D721Med (cell line): ENCODE measurements around the gene CDH2.
A peak's percentile ranks its signal among the peaks of the same experiment; 100 is the strongest.

ENCODE experiments used
- DNase-seq: peaks from one replicate; pipeline ENCODE4 v3.0.0; 2011; ENCODE audit warnings: low spot score; ENCODE audit not compliant: insufficient read length
- FAIRE-seq: peaks from 2 replicates; lab custom pipeline; 2011; peaks lifted over from hg19 to GRCh38; lab: Jason Lieb, UNC
- TF ChIP-seq, protein P1 (sequence below): IDR thresholded peaks from 2 replicates; pipeline ENCODE4 v1.5.1; 2012; ENCODE audit warnings: mild to moderate bottlenecking, control low read depth; ENCODE audit not compliant: insufficient read depth; ENCODE audit errors: missing control alignments

CDH2 gene

DNA sequence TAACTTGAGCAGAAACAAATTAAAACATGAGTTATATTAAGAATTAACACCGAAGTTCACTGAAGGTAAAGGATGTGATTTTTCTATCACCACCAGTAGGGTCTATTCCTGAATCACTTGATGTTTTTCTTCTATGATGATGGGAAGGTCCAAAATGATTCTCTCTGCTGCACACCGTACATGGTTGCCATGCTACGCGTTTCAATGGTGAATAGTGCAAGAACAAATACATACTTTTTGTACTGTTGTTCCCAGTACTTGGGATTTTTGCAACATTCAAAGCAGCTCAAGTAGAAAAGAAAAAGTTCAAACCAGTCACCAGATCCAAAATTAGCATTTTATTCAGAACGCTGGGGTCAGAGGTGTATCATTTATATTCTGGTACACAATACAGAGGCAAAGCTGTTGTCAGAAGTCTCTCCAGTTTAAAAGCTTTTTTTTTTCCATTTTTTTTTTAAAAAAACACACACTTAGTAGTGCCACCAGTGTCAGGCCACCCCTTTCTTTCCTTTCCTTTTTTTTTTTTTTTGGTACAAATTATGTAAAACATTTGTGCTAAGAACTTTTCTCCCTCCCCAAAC is 226.2 kb downstream of the CDH2 start:
- DNase-seq, result no peak
- TF ChIP-seq, protein P1, sequence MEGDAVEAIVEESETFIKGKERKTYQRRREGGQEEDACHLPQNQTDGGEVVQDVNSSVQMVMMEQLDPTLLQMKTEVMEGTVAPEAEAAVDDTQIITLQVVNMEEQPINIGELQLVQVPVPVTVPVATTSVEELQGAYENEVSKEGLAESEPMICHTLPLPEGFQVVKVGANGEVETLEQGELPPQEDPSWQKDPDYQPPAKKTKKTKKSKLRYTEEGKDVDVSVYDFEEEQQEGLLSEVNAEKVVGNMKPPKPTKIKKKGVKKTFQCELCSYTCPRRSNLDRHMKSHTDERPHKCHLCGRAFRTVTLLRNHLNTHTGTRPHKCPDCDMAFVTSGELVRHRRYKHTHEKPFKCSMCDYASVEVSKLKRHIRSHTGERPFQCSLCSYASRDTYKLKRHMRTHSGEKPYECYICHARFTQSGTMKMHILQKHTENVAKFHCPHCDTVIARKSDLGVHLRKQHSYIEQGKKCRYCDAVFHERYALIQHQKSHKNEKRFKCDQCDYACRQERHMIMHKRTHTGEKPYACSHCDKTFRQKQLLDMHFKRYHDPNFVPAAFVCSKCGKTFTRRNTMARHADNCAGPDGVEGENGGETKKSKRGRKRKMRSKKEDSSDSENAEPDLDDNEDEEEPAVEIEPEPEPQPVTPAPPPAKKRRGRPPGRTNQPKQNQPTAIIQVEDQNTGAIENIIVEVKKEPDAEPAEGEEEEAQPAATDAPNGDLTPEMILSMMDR, result no peak
- FAIRE-seq, result peak; percentile 32

DNA sequence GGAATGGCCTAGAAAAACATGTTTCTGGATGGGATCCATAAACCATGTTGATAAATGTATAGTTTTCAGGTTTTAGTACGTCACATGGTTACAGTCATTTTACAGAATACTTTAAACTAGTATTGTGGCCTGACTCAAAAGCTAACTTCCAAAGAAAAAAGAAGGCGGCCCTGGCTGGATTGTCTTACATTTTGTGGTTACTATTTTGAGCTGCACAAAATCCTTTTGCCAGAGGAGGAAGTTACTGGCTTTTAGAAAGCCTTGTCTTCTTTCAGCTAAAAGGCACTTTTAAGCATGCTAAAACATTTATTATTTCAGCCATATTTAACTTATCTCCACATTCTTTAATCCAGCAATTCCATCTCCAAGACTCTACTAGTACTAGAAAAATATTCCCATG is 227.9 kb downstream of the CDH2 start:
- FAIRE-seq, result no peak
- no peak for DNase-seq
- TF ChIP-seq, protein P1, result no peak

DNA sequence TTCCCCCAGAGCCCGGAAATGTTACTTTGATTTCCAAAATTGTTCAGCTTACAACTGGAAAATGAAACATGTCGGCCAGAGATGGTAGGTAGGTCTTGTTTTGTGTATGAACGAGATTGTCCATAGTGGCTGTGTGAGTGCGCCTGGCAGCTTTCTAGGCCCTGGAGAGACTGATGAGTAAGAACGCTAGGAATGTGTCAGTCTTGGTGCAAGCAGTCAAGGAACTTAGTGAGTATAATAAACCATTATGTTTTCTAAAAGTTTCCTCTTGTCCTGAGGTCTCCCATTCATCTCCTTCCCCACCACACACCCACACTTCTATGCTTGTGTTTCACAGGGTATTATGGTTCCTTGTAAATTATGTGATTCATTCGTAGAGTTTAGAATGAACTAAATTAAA is 234.2 kb downstream of the CDH2 start:
- TF ChIP-seq, protein P1, result no peak
- no peak for DNase-seq
- no peak for FAIRE-seq

DNA sequence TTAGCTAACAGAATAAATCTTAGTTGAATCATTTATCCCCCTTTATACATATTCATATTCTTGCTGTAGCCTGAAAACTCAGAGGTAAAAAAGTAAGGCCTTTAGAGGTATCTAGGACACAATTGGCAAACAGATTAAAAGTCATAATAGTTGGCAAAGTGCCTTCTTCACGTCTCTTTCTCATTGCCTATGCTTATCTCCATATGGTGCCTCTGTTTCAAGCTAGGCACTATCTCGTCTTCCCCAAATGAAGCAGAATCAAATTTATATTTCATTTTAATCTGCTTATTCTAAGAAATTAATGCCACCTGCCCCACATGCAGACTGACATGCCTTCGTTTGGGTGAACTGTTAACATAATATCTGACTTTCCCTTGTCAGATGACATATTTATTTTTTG is 245.4 kb downstream of the CDH2 start:
- TF ChIP-seq, protein P1, result no peak
- DNase-seq (no peak), FAIRE-seq (peak; percentile 53)

DNA sequence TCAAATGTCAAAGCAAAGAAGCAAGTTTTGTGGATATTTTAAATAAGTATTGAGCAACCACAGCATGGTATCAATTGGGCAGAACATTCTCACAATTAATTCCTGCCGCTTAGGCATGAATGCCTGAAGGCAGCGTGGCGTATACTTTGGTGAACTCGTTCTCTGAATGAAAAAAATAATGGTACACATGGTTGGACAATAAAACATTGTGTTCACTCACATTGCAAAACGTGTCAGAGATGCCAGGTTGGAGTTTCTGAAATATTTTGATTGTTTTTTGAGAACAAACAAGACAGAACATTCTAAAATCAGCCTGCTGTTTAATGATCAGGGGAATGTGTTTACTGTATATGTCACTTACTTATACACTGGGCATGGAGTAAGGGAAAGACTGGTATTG is 254.2 kb downstream of the CDH2 start:
- DNase-seq (no peak), FAIRE-seq (no peak)
- TF ChIP-seq, protein P1, result no peak

DNA sequence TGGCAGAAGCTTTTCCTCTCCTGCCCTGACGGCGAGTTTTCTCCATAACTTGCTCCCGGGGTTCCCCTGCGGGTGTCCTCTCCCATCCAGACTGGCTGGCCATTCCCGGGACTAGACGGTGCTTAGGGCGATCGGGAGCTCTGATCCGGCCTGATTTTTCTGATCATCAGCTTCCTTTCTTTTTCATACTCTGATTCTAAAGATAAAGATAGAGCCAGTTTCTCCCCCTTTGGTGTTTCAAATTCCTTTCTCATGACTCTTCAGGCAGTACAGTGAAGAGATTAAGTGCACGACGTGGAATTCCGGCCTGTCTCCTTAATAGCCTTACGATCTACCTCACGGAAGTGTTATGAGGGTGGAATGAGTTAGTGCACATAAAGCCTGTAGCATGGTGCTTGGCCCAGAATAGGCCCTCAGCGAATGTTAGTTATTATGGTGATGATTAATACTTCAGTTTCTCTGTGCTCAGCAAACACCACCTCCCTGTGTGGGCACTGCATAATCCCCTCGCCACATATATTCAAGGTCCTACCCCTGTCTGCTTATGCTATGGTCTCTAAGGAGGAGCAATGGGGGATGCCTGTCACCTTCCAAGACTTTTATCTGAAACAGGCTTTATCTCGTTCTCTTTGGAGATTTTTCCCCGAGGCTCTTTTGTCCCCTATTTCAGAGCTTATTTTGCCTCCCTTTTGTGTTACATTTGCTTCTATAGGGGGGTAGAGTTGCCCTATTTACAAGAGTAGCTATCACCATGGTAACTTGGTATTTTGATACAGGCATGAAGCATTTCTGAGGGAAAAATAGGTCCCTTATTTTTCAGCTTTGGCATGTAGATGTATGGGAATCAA is 254.8 kb downstream of the CDH2 start:
- TF ChIP-seq, protein P1, result no peak
- FAIRE-seq (no peak), DNase-seq (no peak)

DNA sequence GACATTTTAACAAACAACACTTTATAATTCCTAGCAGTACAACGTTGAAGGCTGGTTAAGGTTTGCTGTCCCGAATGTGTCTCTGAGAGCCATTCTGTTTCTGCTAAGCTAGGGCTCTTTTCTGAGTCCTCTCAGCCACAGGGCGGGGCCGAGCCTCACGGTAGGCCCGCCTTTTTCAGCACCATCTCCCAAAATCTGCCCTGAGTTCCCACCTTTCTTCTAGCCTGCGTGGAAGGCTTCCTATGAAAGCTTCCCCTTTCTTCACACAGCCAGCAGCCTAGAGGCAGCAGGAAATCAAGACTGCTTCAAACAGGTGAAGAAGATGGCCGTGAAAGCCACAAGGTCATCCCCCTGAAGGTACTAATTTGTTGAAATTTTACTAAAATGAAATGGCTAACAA is 255.5 kb downstream of the CDH2 start:
- FAIRE-seq, result no peak
- TF ChIP-seq, protein P1, result no peak
- no peak for DNase-seq
